ENCODE measurements around the gene PIGK. TPM values are rescaled to one million over a fixed set of nuclear protein-coding genes. Genes with fewer than 3 reads are reported as not detected.

The PIGK gene
- total RNA-seq, 6 experiments from 2014 or later, result 13.4 to 19.1 (median 16.1) TPM

- H3K27ac ChIP-seq, result no peak overlapping the region
- intact Hi-C loops (cut with DNase I), result no loop called here
- no peaks in the 10 kb centered on the region for H3K27me3 ChIP-seq
- ATAC-seq, result no peak
- WGBS (ENCODE audit: insufficient coverage, low coverage, low lambda C conversion rate, missing lambda C conversion rate), result 55% methylated on average over 8 of the region's 8 CpGs
- H3K9me3 ChIP-seq, result no peaks in the 10 kb centered on the region
- no peak for TF ChIP-seq CTCF (IDR thresholded peaks at IDR 0.05)
- DNase-seq, result no peak
- no peaks in the 10 kb centered on the region for H3K36me3 ChIP-seq
- no peak overlapping the region for H3K4me3 ChIP-seq
- no peaks in the 10 kb centered on the region for H3K4me1 ChIP-seq
These were observed 179.5 kb downstream of the PIGK start for GRCh38 chr1:77039739-77040138.

DNA sequence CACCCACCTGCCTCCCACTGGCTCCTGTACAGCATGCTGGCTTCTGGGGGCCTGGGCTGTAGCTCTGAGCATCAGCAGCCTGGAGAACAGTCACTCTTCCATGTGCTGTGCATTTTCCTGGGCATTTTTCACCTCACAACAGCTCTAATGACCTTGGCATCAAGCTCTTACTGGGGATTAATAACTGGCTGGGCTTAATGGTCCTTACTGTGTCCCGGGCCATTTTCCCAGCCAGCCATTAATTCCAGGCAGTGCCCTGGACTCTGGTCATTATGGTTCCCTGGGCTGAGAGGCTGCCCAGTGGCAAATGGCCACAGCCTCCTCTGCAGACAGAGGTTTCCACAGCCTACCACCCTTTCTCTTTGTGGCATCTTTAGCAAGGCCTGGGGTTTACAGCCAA, 180.1 kb downstream of the PIGK start:
- no peak for DNase-seq
- ATAC-seq, result no peak
- no peak overlapping the region for H3K27ac ChIP-seq
- WGBS (ENCODE audit: insufficient coverage, low coverage, low lambda C conversion rate, missing lambda C conversion rate), result 60% methylated on average over 1 of the region's 1 CpG
- H3K36me3 ChIP-seq, result no peaks in the 10 kb centered on the region
- H3K4me1 ChIP-seq, result no peaks in the 10 kb centered on the region
- TF ChIP-seq POLR2A (IDR thresholded peaks at IDR 0.05) (no peak), CTCF (IDR thresholded peaks at IDR 0.05) (no peak)
- H3K9me3 ChIP-seq, result no peaks in the 10 kb centered on the region
- no peak overlapping the region for H3K4me3 ChIP-seq
- intact Hi-C loops (cut with DNase I), result no loop called here
- H3K27me3 ChIP-seq, result no peaks in the 10 kb centered on the region

Small RNA genes within 50 kb of the gene (microRNA-seq; reads per million reads assigned to microRNA genes)
- gene MIR7156, result 0 reads per million in 2 donors

Small RNA genes within 50 kb of the gene (small RNA-seq; reads per million reads assigned to genes)
- 0 reads per million in 2 experiments for gene MIR7156

Other genes with a start within 250 kb of the PIGK start
- under 1 TPM in 2 of 6 experiments, not detected in 4; 0.47 to 0.53 TPM for gene AK5, start 62.6 kb upstream of the PIGK start, total RNA-seq